WI38 (cell line): ENCODE data around the gene MYL10.

ENCODE experiments used
- H3K4me3 ChIP-seq: 2 replicates; pipeline ENCODE4 v1.5.1; 2011; ENCODE audit warnings: low read depth, mild to moderate bottlenecking, control low read depth, low read length
- TF ChIP-seq, protein P1 (sequence below): IDR thresholded peaks from 2 replicates; pipeline ENCODE4 v1.5.1; 2012; ENCODE audit warnings: low read depth, mild to moderate bottlenecking, control low read depth, low read length

The MYL10 gene

DNA sequence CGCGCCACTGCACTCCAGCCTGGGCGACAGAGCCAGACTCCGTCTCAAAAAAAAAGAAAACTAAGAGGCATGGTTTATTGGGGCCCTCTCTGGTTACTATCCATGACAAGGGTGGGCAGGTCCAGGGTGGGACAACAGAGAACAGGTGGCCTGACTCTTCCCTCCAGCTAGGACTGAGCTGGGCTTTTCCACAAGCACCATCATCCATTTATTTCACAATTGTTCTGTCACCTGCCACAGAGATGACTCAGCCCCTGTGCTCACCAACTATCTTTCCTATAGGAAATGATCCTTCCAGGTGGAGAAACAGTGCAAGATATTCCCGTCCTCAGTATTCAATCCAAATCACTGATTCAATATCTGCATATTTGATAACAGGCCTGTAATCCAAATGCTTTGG lies 44.9 kb upstream of the MYL10 start:
- H3K4me3 ChIP-seq: no peak overlapping the region
- TF ChIP-seq, protein P1, sequence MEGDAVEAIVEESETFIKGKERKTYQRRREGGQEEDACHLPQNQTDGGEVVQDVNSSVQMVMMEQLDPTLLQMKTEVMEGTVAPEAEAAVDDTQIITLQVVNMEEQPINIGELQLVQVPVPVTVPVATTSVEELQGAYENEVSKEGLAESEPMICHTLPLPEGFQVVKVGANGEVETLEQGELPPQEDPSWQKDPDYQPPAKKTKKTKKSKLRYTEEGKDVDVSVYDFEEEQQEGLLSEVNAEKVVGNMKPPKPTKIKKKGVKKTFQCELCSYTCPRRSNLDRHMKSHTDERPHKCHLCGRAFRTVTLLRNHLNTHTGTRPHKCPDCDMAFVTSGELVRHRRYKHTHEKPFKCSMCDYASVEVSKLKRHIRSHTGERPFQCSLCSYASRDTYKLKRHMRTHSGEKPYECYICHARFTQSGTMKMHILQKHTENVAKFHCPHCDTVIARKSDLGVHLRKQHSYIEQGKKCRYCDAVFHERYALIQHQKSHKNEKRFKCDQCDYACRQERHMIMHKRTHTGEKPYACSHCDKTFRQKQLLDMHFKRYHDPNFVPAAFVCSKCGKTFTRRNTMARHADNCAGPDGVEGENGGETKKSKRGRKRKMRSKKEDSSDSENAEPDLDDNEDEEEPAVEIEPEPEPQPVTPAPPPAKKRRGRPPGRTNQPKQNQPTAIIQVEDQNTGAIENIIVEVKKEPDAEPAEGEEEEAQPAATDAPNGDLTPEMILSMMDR: no peak

DNA sequence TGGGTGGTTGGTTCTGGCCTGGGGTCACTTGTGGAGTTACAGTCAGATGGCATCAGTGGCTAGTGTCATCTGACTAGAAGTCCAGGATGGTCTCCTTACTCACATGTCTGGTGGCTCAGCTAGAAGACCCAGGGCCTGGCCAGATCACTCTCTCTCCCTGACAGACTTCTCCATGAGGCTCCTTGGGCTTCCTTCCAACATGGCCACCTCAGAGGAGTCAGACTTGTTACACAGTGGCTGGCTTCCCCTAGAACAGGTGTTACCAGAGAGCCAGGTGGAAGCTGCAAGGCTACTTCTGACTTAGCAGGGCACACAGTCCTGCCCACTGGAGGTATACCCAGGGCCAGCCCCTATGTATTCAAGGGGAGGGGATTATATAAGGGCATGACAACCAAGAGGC lies 44.2 kb upstream of the MYL10 start:
- TF ChIP-seq, protein P1: no peak
- no peak overlapping the region for H3K4me3 ChIP-seq

DNA sequence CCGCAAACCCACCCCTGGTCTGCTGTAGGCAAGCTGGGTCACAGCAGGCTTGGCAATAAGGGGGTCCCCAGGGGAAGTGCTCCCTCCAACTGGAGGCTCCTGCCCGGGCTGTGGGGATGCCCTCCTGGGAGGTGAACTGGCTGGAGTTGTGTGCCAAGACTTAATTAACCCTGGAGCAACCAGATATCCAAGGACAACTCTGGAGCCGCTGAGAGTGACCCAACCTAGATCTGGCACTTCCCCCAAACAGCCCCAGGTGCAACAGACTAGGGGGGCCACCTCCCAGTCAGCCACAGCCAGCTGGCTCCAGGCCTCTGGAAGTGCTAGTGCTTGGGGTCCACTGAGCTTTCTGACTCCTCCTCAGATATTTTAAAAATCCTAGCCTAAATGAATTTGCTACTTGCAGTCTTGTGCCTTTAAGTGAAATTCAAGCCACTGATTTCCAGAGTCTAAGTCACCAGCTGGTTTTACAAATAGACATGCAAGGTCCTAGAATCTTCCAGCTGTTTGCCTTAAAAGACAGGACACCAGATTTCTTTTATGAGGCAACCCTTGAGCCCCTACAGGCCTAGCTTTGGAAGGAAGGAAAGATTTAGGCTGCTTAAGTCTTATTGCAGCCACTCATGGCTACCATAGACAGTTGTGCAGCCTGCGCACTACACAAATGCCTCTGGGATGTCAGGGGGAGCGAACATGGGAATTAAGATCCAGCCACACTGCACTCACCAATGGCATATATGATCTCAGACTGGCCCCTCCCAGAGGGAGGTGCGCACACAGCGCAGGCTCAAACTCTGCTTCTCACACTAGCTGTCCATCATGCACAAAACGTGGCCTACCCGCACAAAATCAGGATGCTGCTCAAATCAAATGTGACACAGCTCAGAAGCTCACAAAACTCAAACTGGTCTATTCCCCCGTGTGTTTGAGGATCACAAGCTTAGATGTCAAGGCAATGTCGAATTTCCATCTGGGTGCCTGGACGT lies 42.6 kb upstream of the MYL10 start:
- TF ChIP-seq, protein P1: no peak

DNA sequence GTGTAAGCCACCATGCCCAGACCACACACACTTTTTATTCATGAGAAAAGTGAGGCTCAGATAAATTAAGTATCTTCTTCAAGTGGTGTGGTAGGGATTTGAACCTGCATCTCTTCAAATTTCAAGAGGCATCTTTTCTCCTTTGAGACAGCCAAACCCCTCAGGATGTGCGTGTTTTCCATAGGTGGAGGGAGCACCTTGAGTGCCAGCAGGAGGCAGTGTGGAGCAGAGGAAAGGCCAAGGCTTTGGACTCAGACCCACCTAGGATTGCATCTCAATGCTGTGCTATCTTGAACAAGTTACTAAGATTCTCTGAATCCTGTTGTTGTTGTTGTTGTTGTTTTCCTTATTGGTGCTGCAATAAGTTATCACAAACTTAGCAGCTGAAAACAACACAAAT lies 40.2 kb upstream of the MYL10 start:
- H3K4me3 ChIP-seq: no peak overlapping the region
- TF ChIP-seq, protein P1: 0 out of 2 replicates have a peak, but pooled peaks have one; percentile 21

More for the DNA sequence above, 42.6 kb upstream of the MYL10 start:
- no peak overlapping the region for H3K4me3 ChIP-seq

DNA sequence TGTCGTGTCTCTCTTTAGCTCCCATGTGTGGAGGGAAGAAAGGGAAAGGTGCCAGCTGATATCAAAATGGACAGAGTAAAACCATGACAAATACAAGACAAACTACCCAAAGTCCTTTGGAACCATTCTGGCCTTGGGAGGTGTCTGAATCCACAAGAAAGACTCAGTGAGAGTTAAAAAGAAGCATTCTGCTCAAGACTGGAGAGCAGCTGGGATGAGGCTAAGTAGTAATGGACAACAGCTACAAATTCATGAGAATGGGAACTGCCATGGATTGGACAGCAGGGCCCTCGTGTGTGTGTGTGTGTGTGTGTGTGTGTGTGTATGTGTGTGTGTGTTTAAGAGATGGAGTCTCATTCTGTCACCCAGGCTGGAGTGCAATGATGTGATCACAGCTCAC lies 39.6 kb upstream of the MYL10 start:
- TF ChIP-seq, protein P1: no peak

DNA sequence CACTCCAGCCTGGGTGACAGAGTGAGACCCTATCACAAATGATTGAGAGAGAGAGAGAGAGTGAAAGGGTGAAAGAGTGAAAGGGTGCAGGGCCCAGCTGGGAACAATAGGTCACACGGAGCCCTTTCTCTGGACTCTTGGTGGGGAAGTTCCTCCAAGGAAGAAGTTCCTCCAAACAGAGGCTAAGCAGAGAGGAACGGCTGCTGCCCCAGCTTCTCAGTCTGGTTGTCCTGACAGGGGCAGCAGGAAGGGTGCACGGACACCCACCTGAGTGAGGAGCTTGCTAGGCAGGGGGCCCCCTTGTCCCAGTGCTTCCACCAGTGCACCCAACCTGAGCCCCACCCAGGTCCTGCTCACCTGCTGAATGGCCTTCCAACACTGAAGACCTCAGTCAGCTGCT lies 38.8 kb upstream of the MYL10 start:
- H3K4me3 ChIP-seq: no peak overlapping the region
- TF ChIP-seq, protein P1: no peak

More for the DNA sequence above, 39.6 kb upstream of the MYL10 start:
- no peak overlapping the region for H3K4me3 ChIP-seq

DNA sequence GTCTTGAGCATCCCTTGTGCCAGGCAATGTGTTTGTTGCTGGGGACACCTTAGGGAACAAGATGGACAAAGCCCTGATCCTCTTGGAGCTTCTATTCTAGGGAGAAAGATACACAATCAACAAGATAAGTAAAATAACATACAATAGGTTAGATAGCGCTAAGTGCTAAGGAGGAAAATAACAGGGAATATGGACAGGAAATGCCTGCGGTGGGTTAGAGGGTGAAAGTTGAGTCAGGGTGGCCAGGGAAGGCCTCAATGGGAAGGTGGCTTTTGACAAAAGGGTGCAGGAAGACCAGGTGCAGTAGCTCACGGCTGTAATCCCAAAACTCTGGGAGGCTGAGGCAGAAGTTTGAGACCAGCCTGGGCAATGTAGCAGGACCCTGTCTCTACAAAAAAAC lies 38.3 kb upstream of the MYL10 start:
- TF ChIP-seq, protein P1: no peak

More for the DNA sequence above, 38.3 kb upstream of the MYL10 start:
- H3K4me3 ChIP-seq: no peak overlapping the region
